MCF 10A (cell line): ENCODE results near the gene ADGRE3. TPM values are rescaled to one million over a fixed set of nuclear protein-coding genes. Genes with fewer than 3 reads are reported as not detected.

Experiments
- Bru-seq: library from RNA; stranded (reverse); fragments of 400-500 nt; gene quantifications from one replicate; lab custom pipeline; 2021; lab: Mats Ljungman, UMichigan
- BruChase-seq, 2 experiments: library from RNA; stranded (reverse); fragments of 400-500 nt; gene quantifications; one replicate each; lab custom pipeline; 2021; lab: Mats Ljungman, UMichigan
- BruUV-seq: library from RNA; stranded (reverse); fragments of 400-500 nt; replicated peaks from 2 replicates; lab custom pipeline; 2021; lab: Mats Ljungman, UMichigan
- CTCF ChIA-PET: fragments of 300-600 bp; sonication (Branson Sonifier 250); formaldehyde crosslinking; extraction: SDS; loops from one replicate; lab custom pipeline; 2021; ENCODE audit warnings: antibody characterized with exemption, inconsistent platforms; lab: Yijun Ruan, JAX
- POLR2A ChIA-PET: fragments of 300-600, 350-650 bp; sonication (Branson Sonifier 250); formaldehyde crosslinking; extraction: SDS; loops from one replicate; lab custom pipeline; 2020; ENCODE audit warnings: antibody characterized with exemption, inconsistent platforms; lab: Yijun Ruan, JAX
- DNase-seq: peaks from one replicate; pipeline ENCODE4 v3.0.0-alpha.2; 2018; ENCODE audit not compliant: unreplicated experiment
- H3K27ac Mint-ChIP-seq: one replicate; pipeline ENCODE4 v1.8.0; 2022; ENCODE audit warnings: mild to moderate bottlenecking, low read depth, mixed read lengths; ENCODE audit not compliant: unreplicated experiment
- H3K27me3 Mint-ChIP-seq: one replicate; pipeline ENCODE4 v1.8.0; 2022; ENCODE audit warnings: mixed read lengths; ENCODE audit not compliant: insufficient read depth, unreplicated experiment
- H3K36me3 Mint-ChIP-seq: one replicate; pipeline ENCODE4 v1.8.0; 2022; ENCODE audit warnings: mild to moderate bottlenecking, moderate library complexity, mixed read lengths; ENCODE audit not compliant: insufficient read depth, unreplicated experiment
- H3K4me1 Mint-ChIP-seq: one replicate; pipeline ENCODE4 v1.8.0; 2022; ENCODE audit warnings: mixed read lengths; ENCODE audit not compliant: insufficient read depth, unreplicated experiment
- H3K4me3 Mint-ChIP-seq: one replicate; pipeline ENCODE4 v1.8.0; 2022; ENCODE audit warnings: mild to moderate bottlenecking, moderate library complexity, mixed read lengths; ENCODE audit not compliant: unreplicated experiment
- H3K9me3 Mint-ChIP-seq: one replicate; pipeline ENCODE4 v1.8.0; 2022; ENCODE audit warnings: mixed read lengths; ENCODE audit not compliant: unreplicated experiment
- CTCF ChIP-seq: fragments of 200-600 bp; IDR thresholded peaks from one replicate; pipeline ENCODE4 v1.8.0; 2022; ENCODE audit warnings: antibody characterized with exemption, mild to moderate bottlenecking; ENCODE audit not compliant: unreplicated experiment
- intact Hi-C: fragments of 100-400 bp; cut with micrococcal nuclease; formaldehyde crosslinking; loops from 2 replicates; pipeline ENCODE4 v1.14.1; 2022
- long read RNA-seq: library from polyadenylated mRNA; stranded (forward); transcript quantifications from one replicate; pipeline ENCODE4 v2.0.0, GENCODE V29; 2022
- total RNA-seq: library from RNA; stranded (reverse); gene quantifications from 2 replicates; pipeline ENCODE4 v1.2.3, GENCODE V29; 2022

The ADGRE3 gene
- total RNA-seq, result not detected in 2 replicates
- not detected for Bru-seq, nascent RNA
- BruChase-seq, experiment 1, labeled RNA remaining after a 6-hour chase, result percentile 5 among the genes with signal in this experiment
- percentile 2 among the genes with signal in this experiment for BruChase-seq, experiment 2, labeled RNA remaining after a 2-hour chase
- long read RNA-seq, result 0 reads

GRCh38 chr19:14674764-14675163 lies at the start of gene ADGRE3:
Gene ADGRE3, minus strand, starts transcription at chr19:14674844. Its CDS starts 74 bp downstream, at chr19:14674770.
- no peak for TF ChIP-seq CTCF
- Mint-ChIP-seq H3K36me3 (no peaks in the 10 kb centered on the region), H3K4me3 (no peak within 1 kb of the TSS), H3K27ac (no peak within 1 kb of the TSS), H3K4me1 (no peaks in the 10 kb centered on the region), H3K27me3 (no peaks in the 10 kb centered on the region), H3K9me3 (no peaks in the 10 kb centered on the region)
- POLR2A ChIA-PET, result interaction anchor here (0.6 kb wide), 1 partner anchor 23 kb away, joined by 3 read pairs; no protein-coding TSS in a partner anchor
- intact Hi-C loops, result no loop called here
- CTCF ChIA-PET, result interaction anchor here (0.9 kb wide), 1 partner anchor 10 kb away, joined by 4 read pairs; no protein-coding TSS in a partner anchor
- BruUV-seq, result no TSS peak
- DNase-seq, result no peak

- Mint-ChIP-seq H3K27me3 (no peaks in the 10 kb centered on the region), H3K36me3 (peaks cover 26% of the 10 kb centered on the region), H3K27ac (no peak overlapping the region), H3K4me1 (no peaks in the 10 kb centered on the region), H3K4me3 (no peak overlapping the region), H3K9me3 (peaks cover 25% of the 10 kb centered on the region)
- TF ChIP-seq CTCF, result no peak
- no peak for DNase-seq
- POLR2A ChIA-PET, result no interaction called here
- CTCF ChIA-PET, result interaction anchor here (0.6 to 0.7 kb wide), 3 partner anchors 15 to 1250 kb away, joined by 3 to 5 read pairs (median 3); no protein-coding TSS in a partner anchor
- no TSS peak for BruUV-seq
- intact Hi-C loops, result no loop called here
Observed at GRCh38 chr19:14722127-14722526, 47.5 kb upstream of the ADGRE3 start.

GRCh38 chr19:14719162-14719561 lies 44.5 kb upstream of the ADGRE3 start:
- Mint-ChIP-seq H3K36me3 (peaks cover 36% of the 10 kb centered on the region), H3K4me3 (no peak overlapping the region), H3K27ac (no peak overlapping the region), H3K9me3 (peaks cover 31% of the 10 kb centered on the region), H3K4me1 (no peaks in the 10 kb centered on the region), H3K27me3 (no peaks in the 10 kb centered on the region)
- BruUV-seq, result no TSS peak
- intact Hi-C loops, result no loop called here
- DNase-seq, result no peak
- ChIA-PET POLR2A (no interaction called here), CTCF (no interaction called here)
- TF ChIP-seq CTCF, result no peak

GRCh38 chr19:14718522-14719116 lies 44.0 kb upstream of the ADGRE3 start:
- no TSS peak for BruUV-seq
- DNase-seq, result peak; percentile 7
- no peaks in the 10 kb centered on the region for H3K27me3 Mint-ChIP-seq

More at GRCh38 chr19:14718522-14719116, 44.0 kb upstream of the ADGRE3 start:
- Mint-ChIP-seq H3K9me3 (peaks cover 36% of the 10 kb centered on the region), H3K36me3 (peaks cover 36% of the 10 kb centered on the region), H3K4me1 (no peaks in the 10 kb centered on the region), H3K4me3 (no peak overlapping the region), H3K27ac (no peak overlapping the region)
- POLR2A ChIA-PET, result no interaction called here
- TF ChIP-seq CTCF, result no peak
- intact Hi-C loops, result no loop called here
- CTCF ChIA-PET, result no interaction called here
